ENCODE measurements around the gene IVL.

IVL gene

GRCh38 chr1:152954436-152954835 is 46.1 kb downstream of the IVL start:
- ATAC-seq (no peak), DNase-seq (no peak)

- DNase-seq (no peak), ATAC-seq (no peak)
Observed at GRCh38 chr1:152957561-152957960, 49.2 kb downstream of the IVL start.

- ATAC-seq (no peak), DNase-seq (no peak)
Observed at GRCh38 chr1:152959273-152959672, 50.9 kb downstream of the IVL start.

- ATAC-seq (no peak), DNase-seq (no peak)
Observed at GRCh38 chr1:152959801-152960451, 51.6 kb downstream of the IVL start.

GRCh38 chr1:152960452-152961044 is 52.2 kb downstream of the IVL start:
- ATAC-seq (no peak), DNase-seq (no peak)

Data from stimulated activated naive CD8-positive, alpha-beta T cell treated with anti-CD3 and anti-CD28 coated beads, Interleukin-15, Interleukin-2, amounts not matched to agents 100 U/mL and 50 U/mL, for 24 hours (primary cell).